VCaP (cell line): ENCODE measurements around the gene WAS.
"Not testable (repeated sequence)": the region's sequence is repeated elsewhere in the genome, so short reads cannot be mapped to it uniquely, and the experiment has no call there.

ENCODE experiments used
- H3K27ac ChIP-seq: fragments of 450-650 bp; 2 replicates; pipeline ENCODE4 v1.5.1; 2017
- TF ChIP-seq, protein P1 (sequence below): fragments of 450-650 bp; conservative IDR thresholded peaks from 2 replicates; pipeline ENCODE4 v1.5.1; 2017; ENCODE audit warnings: mild to moderate bottlenecking, moderate library complexity

Gene WAS

DNA sequence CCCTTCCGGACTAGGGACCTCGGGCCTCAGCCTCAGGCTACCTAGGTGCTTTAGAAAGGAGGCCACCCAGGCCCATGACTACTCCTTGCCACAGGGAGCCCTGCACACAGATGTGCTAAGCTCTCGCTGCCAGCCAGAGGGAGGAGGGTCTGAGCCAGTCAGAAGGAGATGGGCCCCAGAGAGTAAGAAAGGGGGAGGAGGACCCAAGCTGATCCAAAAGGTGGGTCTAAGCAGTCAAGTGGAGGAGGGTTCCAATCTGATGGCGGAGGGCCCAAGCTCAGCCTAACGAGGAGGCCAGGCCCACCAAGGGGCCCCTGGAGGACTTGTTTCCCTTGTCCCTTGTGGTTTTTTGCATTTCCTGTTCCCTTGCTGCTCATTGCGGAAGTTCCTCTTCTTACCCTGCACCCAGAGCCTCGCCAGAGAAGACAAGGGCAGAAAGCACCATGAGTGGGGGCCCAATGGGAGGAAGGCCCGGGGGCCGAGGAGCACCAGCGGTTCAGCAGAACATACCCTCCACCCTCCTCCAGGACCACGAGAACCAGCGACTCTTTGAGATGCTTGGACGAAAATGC is at the start of gene WAS:
Gene WAS (plus strand): TSS at position 389 of the 572 bp plus-strand sequence. CDS start 55 bp downstream, at position 444.
- TF ChIP-seq, protein P1, sequence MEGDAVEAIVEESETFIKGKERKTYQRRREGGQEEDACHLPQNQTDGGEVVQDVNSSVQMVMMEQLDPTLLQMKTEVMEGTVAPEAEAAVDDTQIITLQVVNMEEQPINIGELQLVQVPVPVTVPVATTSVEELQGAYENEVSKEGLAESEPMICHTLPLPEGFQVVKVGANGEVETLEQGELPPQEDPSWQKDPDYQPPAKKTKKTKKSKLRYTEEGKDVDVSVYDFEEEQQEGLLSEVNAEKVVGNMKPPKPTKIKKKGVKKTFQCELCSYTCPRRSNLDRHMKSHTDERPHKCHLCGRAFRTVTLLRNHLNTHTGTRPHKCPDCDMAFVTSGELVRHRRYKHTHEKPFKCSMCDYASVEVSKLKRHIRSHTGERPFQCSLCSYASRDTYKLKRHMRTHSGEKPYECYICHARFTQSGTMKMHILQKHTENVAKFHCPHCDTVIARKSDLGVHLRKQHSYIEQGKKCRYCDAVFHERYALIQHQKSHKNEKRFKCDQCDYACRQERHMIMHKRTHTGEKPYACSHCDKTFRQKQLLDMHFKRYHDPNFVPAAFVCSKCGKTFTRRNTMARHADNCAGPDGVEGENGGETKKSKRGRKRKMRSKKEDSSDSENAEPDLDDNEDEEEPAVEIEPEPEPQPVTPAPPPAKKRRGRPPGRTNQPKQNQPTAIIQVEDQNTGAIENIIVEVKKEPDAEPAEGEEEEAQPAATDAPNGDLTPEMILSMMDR, result no peak
- no peak within 1 kb of the TSS for H3K27ac ChIP-seq

DNA sequence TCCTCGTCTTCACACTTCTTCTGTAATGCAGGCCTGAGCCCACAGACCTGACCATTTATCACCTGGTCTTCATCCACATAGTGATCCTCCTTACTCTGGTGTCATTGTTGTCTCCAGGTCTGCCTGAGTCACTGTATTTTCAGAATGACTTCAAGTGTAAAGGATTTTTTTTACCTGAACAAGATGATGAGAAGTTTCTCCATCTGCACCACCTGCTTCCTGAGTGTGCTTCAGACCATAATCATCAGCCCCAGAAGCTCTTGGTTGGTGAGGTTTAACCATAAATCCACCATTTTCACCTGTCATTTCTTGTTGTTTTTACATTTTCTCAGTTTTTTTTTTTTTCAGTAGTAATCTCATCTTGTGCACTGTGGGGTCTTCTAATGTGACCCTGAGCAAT is 47.3 kb upstream of the WAS start:
- no peak overlapping the region for H3K27ac ChIP-seq
- TF ChIP-seq, protein P1, result no peak

DNA sequence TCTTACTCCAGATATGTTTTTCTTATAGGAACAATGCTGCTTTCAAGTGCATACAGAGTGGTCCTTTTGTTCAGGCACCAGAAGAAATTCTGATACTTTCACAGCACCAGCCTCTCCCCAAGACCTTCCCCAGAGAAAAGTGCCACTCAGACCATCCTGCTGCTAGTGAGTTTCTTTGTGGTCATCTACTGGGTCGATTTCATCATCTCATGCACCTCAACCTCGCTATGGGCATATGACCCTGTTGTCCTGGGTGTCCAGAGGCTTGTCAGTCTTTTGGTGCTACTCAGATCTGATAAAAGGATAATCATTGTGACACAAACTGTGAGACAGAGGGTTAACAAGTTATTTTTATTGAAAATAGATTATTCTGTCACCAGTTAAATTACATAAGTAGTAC is 46.8 kb upstream of the WAS start:
- TF ChIP-seq, protein P1, result no peak
- H3K27ac ChIP-seq, result no peak overlapping the region

DNA sequence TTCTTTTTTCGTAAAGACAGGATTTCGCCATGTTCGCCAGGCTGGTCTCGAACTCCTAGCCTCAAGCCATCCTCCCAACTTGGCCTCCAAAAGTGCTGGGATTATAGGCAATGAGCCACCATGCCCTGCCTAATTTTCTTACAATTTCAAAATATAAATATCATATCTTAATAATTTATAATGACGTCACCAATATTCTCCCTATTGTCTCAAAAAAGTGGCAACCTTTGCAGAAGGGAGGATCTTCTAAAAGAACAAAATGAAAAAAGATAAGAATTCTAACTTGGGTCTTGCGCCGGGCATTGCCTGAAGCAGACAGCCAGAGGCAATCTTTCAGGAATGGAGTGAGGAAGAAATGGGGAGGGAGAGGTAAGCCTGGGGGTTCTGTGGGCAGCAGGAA is 37.9 kb upstream of the WAS start:
- TF ChIP-seq, protein P1, result no peak
- H3K27ac ChIP-seq, result no peak overlapping the region

DNA sequence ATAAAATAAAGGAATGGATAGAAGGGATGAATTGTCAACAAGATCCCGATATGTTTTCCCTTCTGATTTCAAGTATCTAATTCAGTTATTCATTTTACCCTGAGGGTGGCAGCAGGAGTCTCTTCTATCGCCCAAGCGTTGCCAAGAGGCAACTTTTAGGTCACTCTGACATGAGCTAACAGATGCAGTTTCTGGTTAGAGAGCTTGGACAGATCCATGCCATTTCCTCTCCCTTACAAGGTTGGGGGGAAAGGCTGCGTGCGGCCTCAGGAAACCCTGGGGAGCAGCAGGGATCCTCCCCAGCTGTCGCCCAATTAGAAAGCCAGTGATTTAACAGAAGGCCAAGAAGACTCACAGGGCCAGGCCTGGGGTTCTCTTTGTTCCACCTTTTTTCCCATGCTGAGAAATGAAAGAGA is 35.3 kb upstream of the WAS start:
- H3K27ac ChIP-seq, result no peak overlapping the region
- TF ChIP-seq, protein P1, result peak; percentile 39

DNA sequence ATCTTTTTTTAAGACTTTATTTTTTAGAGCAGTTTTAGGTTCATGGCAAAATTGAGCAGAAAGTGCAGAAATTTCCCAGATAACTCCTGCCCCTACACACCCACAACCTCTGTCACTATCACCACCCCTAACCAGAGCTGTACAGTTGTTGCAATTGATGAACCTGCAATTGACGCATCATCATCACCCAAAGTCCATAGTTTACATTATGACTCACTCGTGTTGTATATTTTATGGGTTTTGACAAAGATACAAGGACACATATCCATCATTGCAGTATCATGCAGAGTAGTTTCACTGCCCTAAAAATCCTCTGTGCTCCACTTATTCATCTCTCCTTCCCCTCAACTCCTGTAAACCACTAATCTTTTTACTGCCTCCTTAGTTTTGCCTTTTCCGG is 34.5 kb upstream of the WAS start:
- H3K27ac ChIP-seq, result no peak overlapping the region

DNA sequence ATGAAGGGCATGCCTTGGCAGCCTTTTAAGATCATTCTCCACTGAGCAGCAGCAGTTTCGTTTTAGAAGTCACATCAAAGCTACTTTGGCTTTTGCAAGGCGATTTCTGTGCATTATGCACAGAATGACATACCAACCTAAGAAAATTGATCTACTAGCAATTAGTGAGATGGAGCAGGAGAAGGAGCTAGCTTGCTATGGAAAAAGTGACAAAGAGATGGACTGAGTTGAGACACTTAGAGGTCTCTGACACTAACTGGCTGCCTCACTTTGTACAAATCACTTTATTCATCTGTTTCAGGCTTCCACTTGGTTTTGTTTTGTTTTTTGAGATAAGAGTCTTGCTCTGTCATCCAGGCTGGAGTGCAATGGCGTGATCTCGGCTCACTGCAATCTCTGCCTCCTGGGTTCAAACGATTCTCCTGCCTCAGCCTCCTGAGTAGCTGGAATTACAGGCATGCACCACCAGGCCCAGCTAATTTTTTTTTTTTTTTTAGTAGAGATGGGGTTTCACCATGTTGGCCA is 31.5 kb upstream of the WAS start:
- not testable (repeated sequence) for H3K27ac ChIP-seq

More for the DNA sequence above, 34.5 kb upstream of the WAS start:
- TF ChIP-seq, protein P1, result no peak

DNA sequence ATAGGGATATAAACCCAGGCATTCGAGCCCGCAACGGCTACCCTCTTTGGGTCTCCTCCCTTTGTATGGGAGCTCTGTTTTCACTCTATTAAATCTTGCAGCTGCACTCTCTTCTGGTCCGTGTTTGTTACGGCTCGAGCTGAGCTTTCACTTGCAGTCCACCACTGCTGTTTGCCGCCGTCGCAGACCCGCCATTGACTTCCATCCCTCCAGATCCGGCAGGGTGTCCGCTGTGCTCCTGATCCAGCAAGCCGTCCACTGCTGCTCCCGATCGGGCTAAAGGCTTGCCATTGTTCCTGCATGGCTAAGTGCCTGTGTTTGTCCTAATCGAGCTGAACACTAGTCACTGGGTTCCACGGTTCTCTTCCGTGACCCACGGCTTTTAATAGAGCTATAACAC is 28.9 kb upstream of the WAS start:
- not testable (repeated sequence) for H3K27ac ChIP-seq

DNA sequence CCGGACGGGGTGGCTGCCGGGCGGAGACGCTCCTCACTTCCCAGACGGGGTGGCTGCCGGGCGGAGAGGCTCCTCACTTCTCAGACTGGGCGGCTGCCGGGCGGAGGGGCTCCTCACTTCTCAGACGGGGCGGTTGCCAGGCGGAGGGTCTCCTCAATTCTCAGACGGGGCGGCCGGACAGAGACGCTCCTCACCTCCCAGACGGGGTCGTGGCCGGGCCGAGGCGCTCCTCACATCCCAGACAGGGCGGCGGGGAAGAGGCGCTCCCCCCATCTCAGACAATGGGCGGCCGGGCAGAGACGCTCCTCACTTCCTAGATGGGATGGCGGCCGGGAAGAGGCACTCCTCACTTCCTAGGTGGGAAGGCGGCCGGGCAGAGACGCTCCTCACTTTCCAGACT is 23.9 kb upstream of the WAS start:
- H3K27ac ChIP-seq, result not testable (repeated sequence)
